Globus pallidus (tissue), 1 donor: ENCODE data around the gene KRTAP10-2.

ENCODE experiments used
- DNase-seq: peaks from one replicate; pipeline ENCODE4 v3.0.0-alpha.2; 2015; ENCODE audit warnings: low spot score

KRTAP10-2 gene

DNA sequence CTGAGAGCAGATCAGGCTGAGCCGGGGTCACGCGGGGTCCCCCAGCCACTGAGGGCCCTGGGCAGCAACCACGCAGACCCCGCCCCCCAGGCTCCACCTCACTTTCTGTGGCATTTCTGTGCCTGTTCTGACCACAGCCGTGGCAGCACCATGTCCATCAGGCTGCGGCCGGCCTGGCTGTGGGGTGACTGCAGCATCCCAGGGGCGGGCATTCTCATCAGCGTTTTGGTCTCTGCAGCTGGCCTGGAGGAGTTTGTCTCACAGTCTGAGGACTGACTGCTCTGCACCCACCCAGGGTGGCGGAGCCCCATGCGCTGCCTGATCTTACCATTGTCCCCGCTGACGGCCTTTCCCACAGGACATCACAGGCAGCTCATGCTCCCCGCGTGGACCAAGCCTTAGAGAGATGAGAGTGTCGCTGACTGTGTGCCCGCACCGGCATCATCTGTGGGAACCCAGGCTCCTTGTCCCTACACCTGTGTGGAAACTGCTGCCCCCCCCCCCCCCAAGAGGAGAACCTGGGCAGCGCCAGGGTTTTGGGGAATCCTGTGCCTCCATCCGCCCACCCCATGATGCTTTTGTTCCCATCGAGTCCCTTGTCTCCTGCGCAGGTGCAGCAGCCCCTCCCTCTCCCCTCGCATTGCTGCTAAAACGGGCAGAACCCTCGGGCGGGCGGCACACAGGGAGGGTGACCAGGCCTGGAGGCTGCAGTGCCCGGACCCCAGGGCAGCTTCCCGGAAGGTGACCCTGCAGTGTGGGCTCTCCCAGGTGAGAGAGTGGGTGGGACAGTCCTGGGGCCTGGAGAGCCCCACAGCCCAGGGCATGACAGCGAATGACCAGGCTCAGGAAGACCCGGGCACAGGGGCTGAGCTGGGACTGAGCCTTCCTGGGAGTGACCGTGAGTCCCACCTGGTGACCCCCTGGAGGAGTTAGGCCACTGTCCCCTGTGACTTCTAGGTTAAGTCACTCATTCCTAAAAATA lies 13.1 kb downstream of the KRTAP10-2 start:
- no peak for DNase-seq

DNA sequence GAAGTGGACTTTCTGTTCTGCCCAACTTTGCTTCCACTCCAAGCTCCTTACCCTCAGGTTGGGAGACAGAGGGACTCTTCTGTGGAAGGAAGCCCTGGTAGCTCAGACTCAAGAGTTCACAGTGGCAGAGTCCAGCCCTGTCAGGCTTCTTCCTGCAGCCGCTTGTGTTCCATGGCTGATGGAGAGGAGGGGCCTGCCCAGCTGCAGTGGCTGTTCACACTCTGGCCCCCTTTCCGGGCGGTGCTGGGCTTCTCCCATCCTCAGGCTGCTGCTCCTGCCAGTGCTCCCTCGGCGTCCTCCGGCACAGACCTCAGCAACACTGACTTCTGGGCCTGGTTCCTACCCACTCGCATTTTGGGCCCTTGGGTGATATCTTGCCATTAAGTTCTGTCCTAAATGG lies 15.3 kb downstream of the KRTAP10-2 start:
- no peak for DNase-seq

DNA sequence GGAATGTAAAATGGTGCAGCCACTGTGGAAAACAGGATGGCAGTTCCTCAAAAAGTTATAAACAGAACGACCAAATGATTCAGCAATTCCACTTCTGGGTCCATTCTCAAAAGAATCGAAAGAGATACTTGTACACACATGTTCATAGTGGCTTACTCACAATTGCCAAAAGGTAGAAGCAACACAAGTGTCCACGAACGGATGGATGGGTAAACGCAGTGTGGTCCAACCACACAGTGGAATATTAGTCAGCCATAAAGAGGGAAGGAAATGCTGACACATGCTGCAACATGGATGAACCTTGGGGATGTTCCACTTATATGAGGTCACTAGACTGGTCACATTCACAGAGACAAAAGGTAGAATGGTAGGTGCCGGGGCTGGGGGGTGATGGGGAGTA lies 16.6 kb downstream of the KRTAP10-2 start:
- DNase-seq = no peak

DNA sequence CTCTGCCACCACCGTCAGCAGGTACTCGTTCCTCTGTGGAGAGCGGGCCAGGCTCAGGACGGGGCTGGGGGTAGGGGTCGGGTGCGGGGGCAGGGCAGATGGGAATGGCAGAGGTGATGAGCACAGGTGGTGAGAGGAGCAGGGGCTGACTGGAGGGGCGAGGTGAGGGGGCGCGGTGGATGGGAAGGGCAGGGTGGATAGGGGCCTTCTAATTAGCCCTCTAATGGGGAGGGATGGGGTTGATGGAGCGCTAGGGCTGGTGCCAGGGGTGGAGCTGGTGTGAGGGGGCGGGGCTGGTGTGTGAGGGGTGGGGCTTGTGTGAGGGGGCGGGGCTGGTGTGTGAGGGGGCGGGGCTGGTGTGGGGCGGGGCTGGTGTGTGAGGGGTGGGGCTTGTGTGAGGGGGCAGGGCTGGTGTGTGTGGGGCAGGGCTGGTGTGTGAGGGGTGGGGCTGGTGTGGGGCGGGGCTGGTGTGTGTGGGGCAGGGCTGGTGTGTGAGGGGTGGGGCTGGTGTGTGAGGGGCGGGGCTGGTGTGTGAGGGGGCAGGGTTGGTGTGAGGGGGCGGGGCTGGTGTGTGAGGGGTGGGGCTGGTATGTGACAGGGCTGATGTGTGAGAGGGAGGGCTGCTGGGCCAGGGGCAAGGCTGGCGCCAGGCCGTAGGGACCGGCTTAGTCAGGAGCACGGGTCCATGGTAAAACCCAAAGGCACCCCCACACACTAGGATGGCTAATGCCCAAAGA lies 17.2 kb downstream of the KRTAP10-2 start:
- no peak for DNase-seq

DNA sequence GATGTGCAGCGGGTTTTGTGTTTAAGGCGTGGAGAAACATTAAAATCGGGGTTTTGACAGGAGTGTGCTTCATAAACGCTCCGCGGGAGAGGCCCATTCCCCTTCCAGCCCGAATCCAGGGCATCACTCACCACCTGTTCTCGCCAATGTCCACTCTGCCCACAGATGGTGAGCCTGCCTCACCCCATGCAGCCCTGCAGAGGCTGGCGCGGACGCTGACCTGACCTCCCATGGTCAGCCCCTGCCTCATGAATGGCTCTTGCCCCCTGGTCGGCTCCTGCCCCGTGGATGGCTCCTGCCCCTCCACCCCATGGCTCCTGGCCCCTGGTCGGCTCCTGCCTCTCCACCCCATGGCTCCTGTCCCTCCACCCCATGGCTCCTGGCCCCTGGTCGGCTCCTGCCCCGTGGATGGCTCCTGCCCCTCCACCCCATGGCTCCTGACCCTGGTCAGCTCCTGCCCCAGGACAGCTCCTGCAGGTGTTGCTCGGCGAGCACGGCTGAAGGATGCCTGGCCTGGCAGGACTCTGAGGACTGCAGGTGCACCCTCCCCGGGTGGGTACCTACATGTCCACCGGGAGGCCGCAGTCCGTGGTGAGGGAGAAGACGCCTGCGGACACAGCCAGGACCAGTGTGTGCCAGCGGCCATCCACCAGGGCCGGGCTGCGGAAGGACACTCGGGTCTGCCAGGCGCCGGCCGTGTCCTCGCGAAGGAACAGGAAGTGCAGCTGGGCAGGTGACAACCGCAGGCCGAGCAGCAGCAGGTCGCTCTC lies 18.0 kb downstream of the KRTAP10-2 start:
- no peak for DNase-seq

DNA sequence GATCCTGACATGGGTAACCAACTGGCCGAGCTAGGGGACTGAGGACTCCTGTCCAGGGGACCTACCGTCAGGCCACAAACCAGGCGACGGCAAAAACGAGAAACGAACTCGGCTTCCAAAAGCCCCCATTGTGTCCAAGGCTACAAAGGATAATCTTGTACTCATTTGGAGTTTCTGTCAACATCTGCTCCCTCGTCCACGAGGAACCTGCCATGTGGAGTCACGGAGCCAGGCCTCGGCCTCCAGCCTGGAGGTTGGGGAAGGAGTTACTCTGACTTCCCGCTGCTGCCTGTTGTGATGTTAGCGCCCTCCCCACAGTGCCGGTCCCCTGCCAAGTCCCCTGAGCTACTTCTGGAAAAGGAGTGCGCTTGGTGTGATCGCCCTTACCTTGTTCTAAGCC lies 18.6 kb downstream of the KRTAP10-2 start:
- no peak for DNase-seq

DNA sequence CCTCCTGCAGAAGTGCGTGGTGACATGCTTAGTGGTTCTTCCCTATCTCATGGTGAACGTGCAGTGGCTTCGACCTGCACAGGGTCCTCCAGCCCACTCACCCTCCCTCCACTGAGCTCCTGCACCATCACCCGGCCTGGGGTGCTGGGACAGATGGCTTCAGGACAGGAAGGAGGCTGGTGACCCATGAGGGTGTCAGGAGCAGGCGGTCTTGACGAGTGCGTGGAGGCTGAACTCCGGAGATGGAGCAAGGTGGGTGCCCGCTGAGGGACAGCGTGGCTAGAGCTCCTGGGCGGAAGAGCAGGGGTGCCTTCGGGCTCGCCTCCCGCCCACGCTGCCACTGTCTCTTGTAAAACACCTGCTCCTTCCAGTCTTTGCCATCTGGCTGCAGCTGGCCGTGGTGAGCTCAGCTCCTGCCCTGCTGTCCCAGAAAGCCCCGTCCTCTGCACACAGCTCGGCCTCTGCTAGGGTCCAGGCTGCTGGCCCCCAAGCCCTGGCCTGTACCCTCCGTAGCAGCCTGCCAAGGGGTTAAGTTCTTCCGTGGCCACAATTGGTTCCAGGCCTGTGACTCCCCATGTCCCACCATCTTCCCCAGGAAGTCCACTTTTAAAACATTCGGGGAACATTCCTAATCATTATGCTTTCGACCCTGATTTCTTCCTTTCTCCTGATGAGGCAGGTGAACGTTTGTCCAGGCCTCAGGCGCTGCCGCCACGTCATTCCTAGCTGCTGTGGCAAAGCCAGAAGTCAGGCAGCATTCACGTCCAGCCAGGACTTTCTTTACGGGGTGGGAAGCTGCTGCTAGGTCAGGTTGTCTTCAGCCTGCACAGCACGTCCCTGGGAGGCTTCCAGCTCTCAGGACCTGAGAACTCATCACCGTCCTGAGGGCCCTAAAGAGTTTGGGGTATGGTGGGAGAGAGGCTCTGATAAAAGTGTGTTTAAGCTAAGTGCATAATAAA lies 19.4 kb downstream of the KRTAP10-2 start:
- DNase-seq = no peak

DNA sequence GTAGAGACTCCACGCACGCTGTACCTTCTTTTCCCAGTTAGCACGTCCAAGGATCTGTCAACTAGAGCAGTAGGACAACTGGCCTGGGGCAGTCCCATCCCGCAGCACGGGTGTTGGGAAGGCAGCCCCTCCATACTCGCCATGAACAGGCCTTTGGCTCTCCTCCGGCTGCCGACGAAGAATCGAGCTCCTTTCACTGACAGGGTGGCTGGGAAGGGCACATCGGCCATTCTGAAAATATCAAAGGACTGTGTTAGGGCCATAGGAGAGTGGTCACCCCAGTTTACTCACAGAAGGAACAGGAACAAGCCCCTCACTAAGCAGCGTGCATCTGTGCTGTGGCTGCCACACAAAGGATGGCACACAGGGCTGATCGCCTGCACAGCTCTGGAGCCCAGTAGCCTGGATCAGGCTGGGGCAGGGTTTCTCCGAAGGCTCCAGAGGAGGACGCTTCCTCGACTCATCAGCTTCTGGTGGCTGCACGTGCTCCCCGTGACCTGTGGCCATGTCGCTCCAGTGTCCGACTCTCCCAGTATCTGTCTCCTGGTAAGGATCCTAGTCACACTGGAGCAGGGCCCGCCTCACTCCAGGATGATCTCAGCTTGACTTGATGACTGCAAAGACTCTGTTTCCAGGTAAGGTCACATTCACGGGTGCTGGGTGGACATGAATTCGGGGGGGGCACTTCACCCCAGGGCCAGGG lies 20.3 kb downstream of the KRTAP10-2 start:
- DNase-seq = no peak

DNA sequence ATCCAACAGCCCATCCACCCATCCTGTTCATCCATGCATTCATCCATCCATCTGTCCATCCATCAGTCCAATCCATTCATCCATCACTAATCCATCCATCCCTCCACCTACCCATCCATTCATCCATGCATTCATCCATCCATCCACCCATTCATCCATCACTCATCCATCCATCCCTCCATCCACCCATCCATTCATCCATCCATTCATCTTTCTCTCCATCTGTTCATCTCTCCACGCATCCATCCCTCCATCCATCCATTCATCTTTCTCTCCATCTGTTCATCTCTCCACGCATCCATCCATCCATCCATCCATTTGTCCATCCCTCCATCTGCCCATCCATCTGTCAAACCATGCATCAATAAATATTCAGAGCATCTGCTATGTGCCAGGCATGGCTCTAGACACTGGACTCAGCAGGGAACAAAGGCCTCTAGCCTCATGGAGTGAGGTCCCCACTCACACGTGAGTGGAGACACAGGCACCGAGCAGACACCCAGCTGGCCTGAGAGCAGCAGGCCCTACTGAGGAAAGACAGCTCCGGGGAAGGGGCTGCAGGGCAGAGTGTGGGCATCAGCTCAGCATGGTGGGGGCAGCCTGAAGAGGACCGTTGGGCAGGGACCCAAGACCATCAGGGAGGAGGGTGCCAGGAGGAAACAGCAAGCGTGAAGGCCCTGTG lies 20.9 kb downstream of the KRTAP10-2 start:
- no peak for DNase-seq

DNA sequence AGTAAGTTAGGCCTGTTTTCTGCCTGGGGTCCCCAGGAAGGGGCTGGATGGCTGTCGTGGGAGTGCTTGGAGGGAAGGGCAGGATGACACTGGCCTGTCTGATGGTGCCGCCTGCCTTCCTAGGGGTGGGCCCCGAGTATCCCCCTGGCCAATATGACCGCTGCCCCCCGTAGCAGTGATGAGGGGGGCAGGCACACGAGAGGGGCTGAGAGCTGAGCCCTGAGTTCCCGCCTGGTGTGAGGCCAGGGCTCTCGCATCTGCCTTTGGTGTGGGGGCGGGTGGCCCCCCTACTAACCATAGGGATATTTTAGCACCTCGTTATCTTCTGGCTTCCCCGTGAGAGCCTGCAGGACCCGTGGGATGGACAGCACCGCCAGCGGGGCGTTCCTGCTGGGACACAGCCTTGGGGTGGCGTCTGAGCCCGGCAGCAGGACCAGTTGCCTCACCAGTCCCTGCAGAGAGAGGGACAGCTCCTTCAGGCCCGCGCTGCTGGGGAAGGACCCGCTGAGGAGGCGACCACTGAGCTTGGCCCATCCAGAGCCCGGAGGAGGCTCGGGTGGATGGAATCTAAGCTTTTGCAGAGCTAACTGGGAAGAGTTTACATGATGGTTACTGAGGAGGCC lies 21.7 kb downstream of the KRTAP10-2 start:
- no peak for DNase-seq

DNA sequence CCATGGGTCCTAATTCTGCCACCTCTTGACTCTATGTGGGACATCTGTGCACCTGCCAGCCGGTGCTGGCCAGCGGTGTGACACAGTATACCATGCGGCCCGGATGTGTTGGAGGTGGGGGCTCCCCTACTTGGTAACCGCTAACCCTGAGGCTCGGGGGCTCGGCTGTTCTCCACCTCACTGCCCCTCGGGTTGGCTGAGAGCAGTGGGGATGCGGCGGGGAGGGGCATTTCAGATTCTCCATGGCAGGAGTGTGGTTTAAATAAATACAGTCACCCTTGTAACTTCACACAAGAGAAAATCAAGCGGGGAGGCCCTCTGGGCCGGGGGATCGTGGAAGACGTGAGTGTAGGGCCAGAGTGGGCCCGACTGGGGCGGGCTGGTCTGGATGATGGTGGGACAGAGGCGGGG lies 22.3 kb downstream of the KRTAP10-2 start:
- no peak for DNase-seq

DNA sequence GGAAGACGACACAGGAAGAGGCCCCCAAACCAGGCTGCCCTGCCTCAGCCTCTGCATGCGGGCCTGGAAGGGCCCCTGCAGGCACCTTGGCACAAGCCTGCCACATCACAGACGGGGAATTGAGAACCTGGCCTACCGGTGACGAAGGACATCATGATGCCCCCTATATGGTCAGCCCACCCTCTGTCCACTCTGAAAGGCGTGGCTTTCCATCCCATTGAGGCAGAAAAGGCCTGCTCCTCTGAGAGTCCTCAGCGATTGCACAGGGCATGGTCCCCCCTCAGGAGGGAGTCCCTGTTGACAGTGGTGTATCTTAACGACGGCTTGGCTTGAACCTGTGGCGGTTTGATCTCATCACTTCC lies 22.7 kb downstream of the KRTAP10-2 start:
- no peak for DNase-seq

DNA sequence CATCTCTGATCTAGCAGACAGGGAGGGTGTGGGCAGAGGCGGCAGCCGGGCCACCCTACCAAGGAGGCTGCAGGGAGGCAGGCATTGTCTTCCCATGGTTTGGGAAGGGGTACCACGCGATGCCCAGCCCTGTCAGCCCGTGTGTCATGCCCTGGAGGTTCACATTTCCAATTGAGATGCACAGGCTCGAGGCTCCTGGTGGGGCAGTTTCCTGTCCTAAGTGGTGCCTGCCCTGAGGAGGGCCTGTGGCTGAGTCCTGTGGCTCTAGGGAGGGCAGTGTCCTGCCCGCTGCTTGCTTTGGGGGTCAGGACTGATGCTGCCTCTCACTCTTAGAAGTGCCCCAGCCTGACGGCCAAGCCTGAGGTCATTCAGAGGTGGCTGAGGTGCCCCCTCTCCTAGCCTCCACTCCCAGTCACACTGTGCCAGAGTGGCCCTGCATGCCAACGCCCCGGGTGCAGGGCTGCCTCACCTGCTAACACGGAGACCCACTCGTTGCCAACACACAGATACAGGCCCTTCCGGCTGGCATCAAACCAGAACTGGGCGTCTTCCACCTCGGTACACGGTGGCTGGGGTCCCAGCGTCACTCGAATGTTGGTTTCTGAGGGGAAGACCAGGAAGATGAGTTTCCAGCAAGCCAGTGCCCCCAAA lies 23.2 kb downstream of the KRTAP10-2 start:
- DNase-seq = no peak

DNA sequence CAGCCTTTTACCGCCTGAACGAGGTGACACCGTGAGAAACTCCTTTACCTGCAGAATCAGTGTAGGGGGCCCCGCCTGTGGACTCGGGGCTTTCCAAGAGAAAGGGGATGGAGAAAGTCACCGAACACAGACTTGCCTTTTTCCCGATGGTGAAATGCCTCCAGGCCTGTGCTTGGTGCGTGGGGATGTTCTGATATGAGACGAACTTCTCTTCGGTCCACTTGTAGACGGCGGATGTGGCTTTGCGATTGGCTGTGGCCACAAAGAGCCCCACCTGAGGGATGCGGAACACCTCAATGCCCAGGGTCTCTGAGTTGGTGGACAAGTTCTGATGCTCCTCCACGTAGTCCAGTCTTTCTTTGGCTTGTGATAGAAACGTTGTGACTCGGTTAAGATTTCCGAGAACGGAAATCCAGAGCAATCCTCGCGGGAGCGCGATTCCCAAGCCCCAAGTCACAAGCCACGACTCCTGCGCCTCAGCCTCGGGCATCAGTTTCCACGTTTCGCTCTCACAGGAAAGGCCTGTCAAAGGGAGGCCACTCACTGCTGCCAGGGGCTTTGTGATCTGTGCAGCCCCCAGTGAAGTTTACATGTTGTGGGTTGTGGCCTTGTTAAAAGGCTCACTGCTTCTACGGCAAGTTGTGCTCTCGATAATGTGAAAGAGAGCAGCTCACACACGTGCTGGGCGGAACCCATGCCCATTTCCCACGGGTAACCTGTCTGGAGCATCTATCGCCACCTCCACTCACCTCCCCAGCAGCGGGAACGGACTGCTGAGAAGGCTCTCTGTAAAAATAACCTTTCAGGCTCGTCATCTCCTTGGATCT lies 23.9 kb downstream of the KRTAP10-2 start:
- DNase-seq = no peak

DNA sequence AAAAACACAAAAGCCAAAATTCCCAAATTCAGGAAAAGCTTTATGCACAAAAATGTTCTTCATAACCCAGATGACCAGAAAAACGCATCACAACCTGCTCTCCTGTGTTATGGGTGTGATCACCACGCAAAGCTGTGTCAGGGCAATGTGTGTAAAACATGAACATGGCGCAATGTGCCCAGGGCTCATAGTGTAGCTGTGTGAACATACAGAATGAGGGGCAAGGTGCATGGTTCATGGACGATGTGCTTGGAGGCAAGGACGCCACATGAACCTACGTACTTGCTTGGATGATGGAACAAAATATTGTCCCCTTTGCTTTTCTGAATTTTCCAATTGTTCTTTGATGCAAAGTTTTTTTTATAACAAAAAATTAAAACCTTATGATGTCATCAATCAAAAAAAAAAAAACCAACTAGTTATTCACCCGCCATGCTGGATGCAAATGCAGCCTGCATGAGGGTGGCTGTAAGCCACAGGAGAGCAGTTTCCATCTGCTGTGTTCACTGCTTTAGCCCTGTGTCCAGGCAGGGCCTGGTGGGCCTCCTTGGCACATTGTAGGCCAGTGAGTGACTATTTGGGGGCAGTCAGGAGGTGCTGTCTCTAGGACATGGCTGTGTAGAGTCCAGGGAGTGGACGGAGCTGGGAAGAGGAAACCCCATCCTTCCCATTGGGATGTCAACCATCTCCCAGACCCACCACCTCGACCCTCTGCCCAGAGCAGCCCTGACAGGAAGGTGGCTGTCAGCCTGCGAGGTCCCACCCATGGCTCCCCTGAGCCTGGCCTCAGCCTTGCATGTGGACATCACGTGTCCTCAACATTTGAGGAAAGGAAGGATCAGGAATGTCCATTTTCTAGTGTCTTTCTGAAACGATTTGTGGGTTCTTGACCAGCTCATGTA lies 25.0 kb downstream of the KRTAP10-2 start:
- no peak for DNase-seq

DNA sequence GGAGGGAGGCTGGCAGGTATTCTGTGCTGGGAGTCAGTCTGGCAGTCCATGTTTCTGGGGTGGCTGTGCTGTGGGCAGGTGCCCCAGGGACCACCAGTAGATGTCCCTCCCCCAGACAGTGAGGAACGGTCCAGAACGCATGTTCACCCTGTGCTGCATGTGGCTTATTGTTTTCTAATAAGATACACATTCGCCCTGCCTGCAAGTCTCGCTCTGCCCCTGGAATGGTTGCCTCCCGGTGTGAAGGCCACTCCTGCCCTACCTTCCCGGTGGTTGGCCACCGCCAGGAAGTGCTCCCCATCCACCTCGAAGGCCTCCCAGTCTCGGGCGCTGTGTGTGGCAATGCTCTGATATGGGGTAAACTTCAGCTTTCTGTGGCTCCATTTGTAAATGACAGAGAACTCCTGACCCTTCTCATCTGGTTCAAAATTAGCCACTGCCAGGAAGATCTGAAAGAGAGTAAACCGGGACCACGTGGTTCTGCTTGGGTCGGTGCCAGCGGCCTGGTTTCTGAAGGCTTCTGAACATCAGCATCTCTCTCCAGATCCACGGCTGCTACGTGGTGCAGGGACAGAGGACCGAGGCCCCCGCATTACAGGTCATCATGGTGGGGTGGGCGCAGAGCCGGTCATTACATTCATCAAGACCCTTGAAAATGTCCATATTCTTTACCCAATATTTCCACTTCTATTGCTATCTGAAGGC lies 25.8 kb downstream of the KRTAP10-2 start:
- DNase-seq = no peak
